Measurements from ENCODE around the gene ERI3. TPM values are rescaled to one million over a fixed set of nuclear protein-coding genes. Genes with fewer than 3 reads are reported as not detected.

ERI3 gene
- total and polyA plus RNA-seq, 2 donors (not counting 3 experiments of a cell fraction or from before 2014, with no cell fraction given): 45.3 to 94.0 TPM

GRCh38 chr1:44348061-44348485 lies 7.0 kb downstream of the ERI3 start:
- Histone ChIP-seq H3K9ac (replicated peaks; ENCODE audit: extremely low read depth, insufficient read depth, low read length) (no peak overlapping the region), H3K79me2 (ENCODE audit: control insufficient read depth, insufficient read depth, low read length) (peaks cover 10% of the 10 kb centered on the region), H2AFZ (ENCODE audit: low read depth, low read length) (no peak overlapping the region), H3K9me1 (replicated peaks; ENCODE audit: control insufficient read depth, extremely low read depth, insufficient read depth, low read length) (no peaks in the 10 kb centered on the region), H3K4me1 (ENCODE audit: control insufficient read depth, extremely low read depth, insufficient read depth, low read length) (no peaks in the 10 kb centered on the region), H3K9me3 (replicated peaks; ENCODE audit: control insufficient read depth, insufficient read depth, low read length) (no peaks in the 10 kb centered on the region), H3K27ac (ENCODE audit: insufficient read depth, low read depth, low read length) (no peak overlapping the region), H3K36me3 (ENCODE audit: control insufficient read depth in 2 of 2, extremely low read depth in 1 of 2, insufficient read depth in 2 of 2, low read length in 2 of 2) (no peaks in the 10 kb centered on the region), H3K4me3 (replicated peaks in 1 of 3; ENCODE audit: insufficient read depth in 1 of 3, low read depth in 1 of 3, low read length in 3 of 3) (no peak overlapping the region), H3K4me2 (ENCODE audit: insufficient read depth, low read length) (no peak overlapping the region), H4K20me1 (replicated peaks; ENCODE audit: control insufficient read depth, extremely low read depth, insufficient read depth, low read length) (peaks cover 5% of the 10 kb centered on the region), H3K27me3 (ENCODE audit: control insufficient read depth in 2 of 2, insufficient read depth in 2 of 2, low read length in 2 of 2) (no peaks in the 10 kb centered on the region)
- CTCF ChIA-PET: interaction anchor here (1.7 kb wide), 1 partner anchor 30 kb away, joined by 6 read pairs; no protein-coding TSS in a partner anchor
- no TSS peak for BruUV-seq (replicated peaks)
- DNase-seq (ENCODE audit: low read depth, low spot score) (no peak), FAIRE-seq (no peak)
- TF ChIP-seq POLR2A (IDR thresholded peaks at IDR 0.05; ENCODE audit: low read depth, low read length) (no peak), GATA2 (IDR thresholded peaks at IDR 0.05; ENCODE audit: insufficient read depth, insufficient read length, low read depth, low read length) (no peak), FOS (IDR thresholded peaks at IDR 0.05; ENCODE audit: borderline replicate concordance, insufficient read depth, low read length) (no peak), CTCF (IDR thresholded peaks at IDR 0.05; ENCODE audit: extremely low read depth in 1 of 2, insufficient read depth in 1 of 2, low read depth in 1 of 2, low read length in 2 of 2) (no peak), POLR2AphosphoS5 (IDR thresholded peaks at IDR 0.05; ENCODE audit: insufficient read depth, low read depth, low read length) (no peak), MYC (IDR thresholded peaks at IDR 0.05; ENCODE audit: low read depth, low read length) (no peak), EZH2 (IDR thresholded peaks at IDR 0.05; ENCODE audit: borderline replicate concordance, low read depth, low read length, severe bottlenecking) (no peak), JUN (IDR thresholded peaks at IDR 0.05; ENCODE audit: borderline replicate concordance, insufficient read depth, insufficient read length, low read depth) (no peak)
- TF ChIP-seq, protein P1, sequence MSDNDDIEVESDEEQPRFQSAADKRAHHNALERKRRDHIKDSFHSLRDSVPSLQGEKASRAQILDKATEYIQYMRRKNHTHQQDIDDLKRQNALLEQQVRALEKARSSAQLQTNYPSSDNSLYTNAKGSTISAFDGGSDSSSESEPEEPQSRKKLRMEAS (IDR thresholded peaks at IDR 0.05; ENCODE audit: insufficient read depth, insufficient read length): no peak
- intact Hi-C loops (cut with micrococcal nuclease) (no loop called here), dilution Hi-C loops (cut with MboI; ENCODE audit: extremely low pct_ligation_motif_present, low sequenced_read_pairs) (no loop called here)
- POLR2A ChIA-PET: no interaction called here

Measured in endothelial cell of umbilical vein (primary cell).